Mesenchymal stem cell (in vitro differentiated cells and primary cell): Measurements from ENCODE around the gene LPCAT2.
A peak's percentile ranks its signal among the peaks of the same experiment; 100 is the strongest.

Experiments
- DNase-seq: peaks from one replicate; pipeline ENCODE4 v3.0.0-alpha.2; 2013
- H2AFZ ChIP-seq: one replicate; pipeline ENCODE4 v1.6.1; 2013; ENCODE audit warnings: low read depth, mild to moderate bottlenecking, control low read depth, inconsistent platforms, low read length, moderate library complexity
- H2AK5ac ChIP-seq: 2 replicates; pipeline ENCODE4 v1.6.1; 2013; ENCODE audit warnings: low read length, moderate library complexity, mild to moderate bottlenecking, inconsistent platforms; ENCODE audit not compliant: severe bottlenecking
- H2BK120ac ChIP-seq: one replicate; pipeline ENCODE4 v1.6.1; 2013; ENCODE audit warnings: low read depth, mild to moderate bottlenecking, inconsistent platforms, low read length, moderate library complexity
- H2BK12ac ChIP-seq, 2 experiments: one replicate each; pipeline ENCODE4 v1.6.1; 2013; ENCODE audit warnings: inconsistent platforms in 2 of 2, low read length in 2 of 2, mild to moderate bottlenecking in 2 of 2, moderate library complexity in 2 of 2, control low read depth in 1 of 2
- H2BK15ac ChIP-seq: one replicate; pipeline ENCODE4 v1.6.1; 2013; ENCODE audit warnings: mild to moderate bottlenecking, low read depth, inconsistent platforms; ENCODE audit not compliant: poor library complexity, severe bottlenecking
- H2BK5ac ChIP-seq: 2 replicates; pipeline ENCODE4 v1.6.1; 2013; ENCODE audit warnings: low read depth, mild to moderate bottlenecking, low read length, control low read depth, inconsistent platforms; ENCODE audit not compliant: poor library complexity, severe bottlenecking
- H3K14ac ChIP-seq, 2 experiments: one replicate each; pipeline ENCODE4 v1.6.1; 2013; ENCODE audit warnings: inconsistent platforms in 2 of 2, low read length in 2 of 2, control low read depth in 1 of 2, mild to moderate bottlenecking in 1 of 2, moderate library complexity in 1 of 2
- H3K18ac ChIP-seq, 2 experiments: one replicate each; pipeline ENCODE4 v1.6.1; 2013; ENCODE audit warnings: inconsistent platforms in 2 of 2, low read length in 2 of 2, control low read depth in 1 of 2, low read depth in 1 of 2, mild to moderate bottlenecking in 1 of 2
- H3K23ac ChIP-seq, 2 experiments: one replicate each; pipeline ENCODE4 v1.6.1; 2013; ENCODE audit warnings: inconsistent platforms in 2 of 2, low read length in 2 of 2, mild to moderate bottlenecking in 2 of 2, moderate library complexity in 2 of 2, control low read depth in 1 of 2
- H3K27ac ChIP-seq: 2 replicates; pipeline ENCODE4 v1.5.1; 2013; ENCODE audit warnings: mild to moderate bottlenecking, moderate library complexity, low read length, control low read depth, inconsistent platforms; ENCODE audit not compliant: poor library complexity, severe bottlenecking
- H3K27me3 ChIP-seq, 2 experiments: 2 replicates each; pipeline versions ENCODE4 v1.6.1 to v1.7.0; 2013; ENCODE audit warnings: low read length in 2 of 2, mild to moderate bottlenecking in 2 of 2, moderate library complexity in 2 of 2, control low read depth in 1 of 2, inconsistent platforms in 1 of 2; ENCODE audit not compliant: control insufficient read depth in 1 of 2, insufficient read depth in 1 of 2
- H3K36me3 ChIP-seq, 2 experiments: 2 replicates each; pipeline versions ENCODE4 v1.6.1 to v1.7.0; 2013; ENCODE audit warnings: low read length in 2 of 2, control low read depth in 1 of 2, inconsistent platforms in 1 of 2, low read depth in 1 of 2, mild to moderate bottlenecking in 1 of 2; ENCODE audit not compliant: insufficient read depth in 2 of 2, control insufficient read depth in 1 of 2
- H3K4ac ChIP-seq, 2 experiments: one replicate each; pipeline ENCODE4 v1.6.1; 2013; ENCODE audit warnings: inconsistent platforms in 2 of 2, low read length in 2 of 2, mild to moderate bottlenecking in 2 of 2, moderate library complexity in 2 of 2, control low read depth in 1 of 2, low read depth in 1 of 2
- H3K4me1 ChIP-seq: 2 replicates; pipeline ENCODE4 v1.6.1; 2013; ENCODE audit warnings: low read depth, low read length, control low read depth; ENCODE audit not compliant: control insufficient read depth, insufficient read depth
- H3K4me2 ChIP-seq: 2 replicates; pipeline ENCODE4 v1.6.1; 2013; ENCODE audit warnings: low read length, mild to moderate bottlenecking, inconsistent platforms; ENCODE audit not compliant: poor library complexity, severe bottlenecking
- H3K4me3 ChIP-seq, 2 experiments: 2 replicates each; pipeline versions ENCODE4 v1.5.1 to v1.7.0; 2013; ENCODE audit warnings: low read length in 2 of 2, mild to moderate bottlenecking in 2 of 2, control low read depth in 1 of 2, low read depth in 1 of 2; ENCODE audit not compliant: insufficient read depth in 1 of 2
- H3K79me1 ChIP-seq: replicated peaks from 2 replicates; pipeline ENCODE4 v1.6.1; 2013; ENCODE audit warnings: mild to moderate bottlenecking, control low read depth, low read length, inconsistent platforms; ENCODE audit not compliant: poor library complexity, severe bottlenecking
- H3K9ac ChIP-seq: 2 replicates; pipeline ENCODE4 v1.7.0; 2013; ENCODE audit warnings: mild to moderate bottlenecking, low read length, moderate library complexity
- H3K9me3 ChIP-seq: 2 replicates; pipeline ENCODE4 v1.7.0; 2013; ENCODE audit warnings: mild to moderate bottlenecking, low read length; ENCODE audit not compliant: control insufficient read depth
- H4K8ac ChIP-seq: one replicate; pipeline ENCODE4 v1.6.1; 2013; ENCODE audit warnings: inconsistent platforms, mild to moderate bottlenecking, low read length, moderate library complexity
- H4K91ac ChIP-seq: one replicate; pipeline ENCODE4 v1.6.1; 2013; ENCODE audit warnings: mild to moderate bottlenecking, low read length, inconsistent platforms
- WGBS: methylation state at CpG from one replicate; pipeline ENCODE4 v1.1.7; 2013; ENCODE audit warnings: mixed read lengths; 5-methylcytosine and 5-hydroxymethylcytosine counted together

LPCAT2 gene

DNA sequence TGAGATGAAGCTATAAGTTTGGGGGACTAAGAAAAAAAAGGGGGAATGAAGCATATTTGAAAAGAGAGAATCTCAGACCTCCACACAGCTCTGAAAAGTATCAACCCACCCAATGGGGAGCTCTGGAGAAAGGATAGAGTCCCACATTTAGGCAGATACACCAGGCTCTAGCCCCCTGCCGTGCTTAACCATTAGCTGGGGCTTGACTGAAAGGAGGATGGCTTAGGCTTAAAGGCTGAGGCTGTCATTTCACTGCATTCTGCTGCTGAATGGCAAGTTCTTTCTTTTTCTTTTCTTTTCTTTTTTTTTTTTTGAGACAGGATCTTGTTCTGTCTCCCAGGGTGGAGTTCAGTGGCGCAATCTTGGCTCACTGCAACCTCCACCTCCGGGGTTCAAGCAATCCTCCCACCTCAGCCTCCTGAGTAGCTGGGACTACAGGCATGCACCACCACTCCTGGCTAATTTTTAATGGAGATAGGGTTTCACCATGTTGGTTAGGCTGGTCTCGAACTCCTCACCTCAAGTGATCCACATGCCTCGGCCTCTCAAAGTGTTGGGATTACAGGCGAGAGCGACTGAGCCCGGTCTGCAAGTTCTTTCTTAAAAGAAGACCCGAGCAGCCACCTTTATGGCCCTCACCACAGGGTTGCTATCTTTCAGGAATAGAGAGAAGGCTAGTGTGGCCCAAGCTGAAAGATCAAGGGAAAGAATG lies 38.9 kb upstream of the LPCAT2 start:
- Histone ChIP-seq H3K14ac (no peak overlapping the region), H2BK15ac (no peak overlapping the region), H3K4ac (no peak overlapping the region), H3K23ac (no peak overlapping the region), H3K9ac (peak overlapping the region; percentile 77), H3K4me3 (peak overlapping the region in 1 of 2 experiments; percentile 63), H3K18ac (peak overlapping the region in 1 of 2 experiments; percentile 52), H3K79me1 (no peaks in the 10 kb centered on the region), H3K36me3 (no peaks in the 10 kb centered on the region), H2AK5ac (peak overlapping the region; percentile 9), H4K91ac (no peak overlapping the region), H4K8ac (no peak overlapping the region), H2BK120ac (no peak overlapping the region), H3K27me3 (no peaks in the 10 kb centered on the region), H2AFZ (no peak overlapping the region), H3K4me2 (no peak overlapping the region), H3K27ac (peak overlapping the region; percentile 90), H3K9me3 (no peaks in the 10 kb centered on the region), H3K4me1 (peaks cover 15% of the 10 kb centered on the region), H2BK12ac (no peak overlapping the region), H2BK5ac (no peak overlapping the region)
- 88% methylated on average over 9 of the region's 9 CpGs for WGBS
- no peak for DNase-seq

DNA sequence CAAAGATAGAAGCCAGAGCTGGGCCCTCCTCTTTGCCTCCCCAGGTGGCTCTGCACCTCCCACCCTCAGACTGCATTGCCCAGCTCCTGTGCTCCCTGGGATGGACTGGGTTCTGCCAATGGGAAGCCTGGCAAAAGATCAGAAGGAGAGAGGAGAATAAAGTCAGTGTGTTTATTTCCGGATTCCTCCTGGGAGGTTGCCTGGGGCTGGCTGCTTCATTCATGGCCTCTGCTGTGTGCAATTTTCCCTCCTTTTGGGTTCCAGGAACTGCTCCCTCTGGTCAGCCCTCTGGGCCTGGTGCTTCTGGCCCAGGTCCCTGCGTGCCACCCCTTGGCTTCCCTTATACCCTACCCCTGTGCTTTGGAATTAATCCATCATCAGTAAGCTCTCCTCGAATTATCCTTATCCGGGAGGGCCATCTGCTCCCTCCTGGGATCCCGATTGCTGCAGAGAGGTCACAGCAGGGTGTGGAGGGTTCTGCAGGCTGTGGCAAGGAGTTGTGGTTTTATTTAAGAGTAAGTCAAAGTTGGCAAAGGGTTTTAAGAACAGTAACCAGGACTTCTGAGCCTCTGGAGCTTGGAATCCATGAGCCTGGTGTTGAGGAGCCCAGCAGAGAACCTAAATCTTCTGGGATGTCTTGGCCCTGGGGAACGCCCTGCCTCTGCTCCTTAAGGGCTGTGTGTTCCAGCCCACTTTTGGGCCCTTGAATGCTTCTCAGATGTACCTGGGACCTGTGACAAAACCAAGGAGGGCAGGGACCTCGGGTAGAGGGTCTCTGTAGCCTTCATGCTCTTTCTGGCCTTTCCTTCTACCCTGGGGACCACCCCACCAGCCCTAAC lies 38.1 kb upstream of the LPCAT2 start:
- no peaks in the 10 kb centered on the region for H3K9me3 ChIP-seq
- peak overlapping the region; percentile 90 for H3K27ac ChIP-seq
- H4K8ac ChIP-seq: peak overlapping the region; percentile 35
- DNase-seq: peak; percentile 32
- peak overlapping the region; percentile 52 to 72 for H3K18ac ChIP-seq
- peaks cover 13% of the 10 kb centered on the region for H3K4me1 ChIP-seq
- H2BK5ac ChIP-seq: peak overlapping the region; percentile 33
- H3K4me3 ChIP-seq: peak overlapping the region in 1 of 2 experiments; percentile 63
- peak overlapping the region; percentile 15 to 19 for H3K4ac ChIP-seq
- H4K91ac ChIP-seq: peak overlapping the region; percentile 43
- no peaks in the 10 kb centered on the region for H3K36me3 ChIP-seq
- peak overlapping the region; percentile 77 for H3K9ac ChIP-seq
- H3K27me3 ChIP-seq: no peaks in the 10 kb centered on the region
- no peak overlapping the region for H2AFZ ChIP-seq
- peak overlapping the region; percentile 91 for H2BK15ac ChIP-seq
- no peak overlapping the region for H3K23ac ChIP-seq
- WGBS: 40% methylated on average over 7 of the region's 7 CpGs
- no peak overlapping the region for H3K14ac ChIP-seq
- H3K79me1 ChIP-seq: no peaks in the 10 kb centered on the region
- H2AK5ac ChIP-seq: peak overlapping the region; percentile 24
- H3K4me2 ChIP-seq: no peak overlapping the region
- H2BK120ac ChIP-seq: peak overlapping the region; percentile 29
- H2BK12ac ChIP-seq: peak overlapping the region; percentile 70 to 91

DNA sequence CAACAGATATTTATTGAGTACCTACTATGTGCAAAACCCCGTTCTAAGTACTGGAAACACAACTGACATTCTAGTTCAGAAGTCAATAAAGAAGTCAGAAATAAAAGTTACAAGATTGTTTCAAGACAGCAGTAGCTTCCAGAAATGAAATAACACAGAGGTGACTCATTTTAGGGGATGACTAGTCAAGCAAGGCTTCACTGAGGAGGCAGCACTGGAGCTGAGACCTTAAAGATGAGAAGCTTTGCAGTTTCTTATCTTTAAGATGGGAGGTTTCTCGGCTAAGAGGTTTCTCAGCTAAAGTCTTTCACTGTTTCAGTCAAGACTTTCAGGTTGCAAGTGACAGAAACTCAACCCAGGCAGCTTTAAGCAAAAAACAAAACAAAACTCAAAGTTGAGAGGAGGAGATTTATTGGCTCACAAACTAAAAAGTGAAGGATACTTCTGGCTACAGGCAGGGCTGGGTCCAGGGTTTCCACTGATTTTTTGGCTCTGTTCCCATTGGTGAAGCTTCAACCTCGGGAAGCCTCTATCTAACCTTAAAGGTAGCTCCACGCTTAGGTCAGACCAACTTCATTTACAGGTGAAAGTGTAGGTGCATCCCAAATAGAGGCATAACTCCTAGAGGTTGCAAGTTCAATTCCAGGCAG lies 37.3 kb upstream of the LPCAT2 start:
- peak overlapping the region in 1 of 2 experiments; percentile 63 for H3K4me3 ChIP-seq
- peaks cover 13% of the 10 kb centered on the region for H3K4me1 ChIP-seq
- peak; percentile 86 for DNase-seq
- H3K9me3 ChIP-seq: no peaks in the 10 kb centered on the region
- no peak overlapping the region for H2BK5ac ChIP-seq
- peak overlapping the region; percentile 90 for H3K27ac ChIP-seq
- no peak overlapping the region for H2AFZ ChIP-seq
- H3K18ac ChIP-seq: peak overlapping the region in 1 of 2 experiments; percentile 18
- no peak overlapping the region for H4K8ac ChIP-seq
- H3K36me3 ChIP-seq: no peaks in the 10 kb centered on the region
- H2BK15ac ChIP-seq: no peak overlapping the region
- no peaks in the 10 kb centered on the region for H3K27me3 ChIP-seq
- H3K4me2 ChIP-seq: no peak overlapping the region
- peak overlapping the region; percentile 77 for H3K9ac ChIP-seq
- H2BK12ac ChIP-seq: peak overlapping the region in 1 of 2 experiments; percentile 12
- no peak overlapping the region for H3K23ac ChIP-seq
- 28% methylated on average over 4 of the region's 4 CpGs for WGBS
- H3K14ac ChIP-seq: no peak overlapping the region
- no peak overlapping the region for H2BK120ac ChIP-seq
- H3K4ac ChIP-seq: no peak overlapping the region
- peak overlapping the region; percentile 76 for H2AK5ac ChIP-seq
- H3K79me1 ChIP-seq: no peaks in the 10 kb centered on the region
- H4K91ac ChIP-seq: no peak overlapping the region

DNA sequence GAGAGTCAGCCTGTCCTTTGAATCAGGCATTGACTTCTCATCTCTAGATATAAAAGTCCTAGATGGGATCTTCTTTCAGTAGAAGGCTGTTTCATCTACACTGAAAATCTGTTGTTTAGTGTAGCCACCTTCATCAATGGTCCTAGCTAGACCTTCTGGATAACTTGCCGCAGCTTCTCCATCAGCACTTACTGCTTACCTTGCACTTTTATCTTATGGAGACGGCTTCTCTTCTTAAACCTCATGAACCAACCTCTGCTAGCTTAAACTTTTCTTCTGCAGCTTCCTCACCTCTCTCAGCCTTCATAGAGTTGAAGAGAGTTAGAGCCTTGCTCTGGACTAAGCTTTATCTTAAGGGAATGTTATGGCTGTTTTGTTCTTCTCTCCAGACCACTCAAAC lies 35.3 kb upstream of the LPCAT2 start:
- no peak overlapping the region for H3K27ac ChIP-seq
- no peak overlapping the region for H3K23ac ChIP-seq
- H3K4ac ChIP-seq: no peak overlapping the region
- H3K4me2 ChIP-seq: no peak overlapping the region
- no peaks in the 10 kb centered on the region for H3K79me1 ChIP-seq
- H3K14ac ChIP-seq: no peak overlapping the region
- WGBS: 98% methylated on average over 2 of the region's 2 CpGs
- H2AFZ ChIP-seq: no peak overlapping the region
- DNase-seq: no peak
- H3K27me3 ChIP-seq: no peaks in the 10 kb centered on the region
- no peak overlapping the region for H2BK12ac ChIP-seq
- no peak overlapping the region for H2AK5ac ChIP-seq
- no peak overlapping the region for H3K9ac ChIP-seq
- no peaks in the 10 kb centered on the region for H3K36me3 ChIP-seq
- H4K8ac ChIP-seq: no peak overlapping the region
- no peak overlapping the region for H4K91ac ChIP-seq
- no peak overlapping the region for H3K4me3 ChIP-seq
- no peak overlapping the region for H2BK120ac ChIP-seq
- no peak overlapping the region for H2BK15ac ChIP-seq
- H3K18ac ChIP-seq: no peak overlapping the region
- no peak overlapping the region for H2BK5ac ChIP-seq
- H3K9me3 ChIP-seq: no peaks in the 10 kb centered on the region
- H3K4me1 ChIP-seq: peaks cover 13% of the 10 kb centered on the region
